ENCODE data around the gene MYLK.

The MYLK gene

DNA sequence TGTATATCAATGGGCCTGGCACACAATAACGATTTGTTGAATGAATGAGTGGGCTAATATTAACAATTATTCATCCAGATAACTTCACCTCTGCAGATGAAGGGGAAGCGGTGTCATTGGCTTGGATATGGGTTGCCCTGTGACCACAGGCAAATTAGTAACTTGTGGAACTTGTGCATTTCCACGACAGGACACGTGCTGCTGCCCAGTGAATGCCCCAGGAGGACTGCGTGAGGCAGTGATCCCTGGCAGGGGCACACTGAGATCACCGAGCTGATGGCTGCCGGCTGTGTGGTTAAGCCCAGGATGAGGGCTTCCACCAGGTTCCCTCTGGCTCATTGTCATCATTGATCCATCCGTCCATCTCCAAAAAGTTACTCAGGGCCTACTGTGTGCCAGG lies 215.2 kb downstream of the MYLK start:
- no peak for DNase-seq (ENCODE audit: low read depth)
- H3K4me3 ChIP-seq (ENCODE audit: low read depth, low read length) = no peak overlapping the region

DNA sequence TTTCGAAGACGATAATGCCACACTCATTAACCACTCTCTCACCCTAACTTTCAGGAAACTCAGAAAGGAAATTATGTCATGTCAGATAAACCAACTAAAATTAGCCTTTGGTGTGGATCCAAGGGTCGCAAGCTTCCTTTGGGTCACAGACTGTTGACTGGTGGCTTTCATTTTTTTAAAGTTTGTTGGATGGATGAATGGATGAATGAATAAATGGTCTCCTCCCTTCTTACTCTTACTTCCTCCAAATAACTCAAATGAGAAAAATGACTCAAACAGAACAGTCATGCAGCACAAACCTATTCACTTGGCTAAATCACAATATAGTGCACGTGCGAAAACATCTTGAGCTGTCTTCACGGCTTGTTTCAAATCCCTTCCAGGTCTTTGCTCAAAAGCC lies 216.3 kb downstream of the MYLK start:
- no peak overlapping the region for H3K4me3 ChIP-seq (ENCODE audit: low read depth, low read length)
- DNase-seq (ENCODE audit: low read depth) = no peak
- TF ChIP-seq, protein P1, sequence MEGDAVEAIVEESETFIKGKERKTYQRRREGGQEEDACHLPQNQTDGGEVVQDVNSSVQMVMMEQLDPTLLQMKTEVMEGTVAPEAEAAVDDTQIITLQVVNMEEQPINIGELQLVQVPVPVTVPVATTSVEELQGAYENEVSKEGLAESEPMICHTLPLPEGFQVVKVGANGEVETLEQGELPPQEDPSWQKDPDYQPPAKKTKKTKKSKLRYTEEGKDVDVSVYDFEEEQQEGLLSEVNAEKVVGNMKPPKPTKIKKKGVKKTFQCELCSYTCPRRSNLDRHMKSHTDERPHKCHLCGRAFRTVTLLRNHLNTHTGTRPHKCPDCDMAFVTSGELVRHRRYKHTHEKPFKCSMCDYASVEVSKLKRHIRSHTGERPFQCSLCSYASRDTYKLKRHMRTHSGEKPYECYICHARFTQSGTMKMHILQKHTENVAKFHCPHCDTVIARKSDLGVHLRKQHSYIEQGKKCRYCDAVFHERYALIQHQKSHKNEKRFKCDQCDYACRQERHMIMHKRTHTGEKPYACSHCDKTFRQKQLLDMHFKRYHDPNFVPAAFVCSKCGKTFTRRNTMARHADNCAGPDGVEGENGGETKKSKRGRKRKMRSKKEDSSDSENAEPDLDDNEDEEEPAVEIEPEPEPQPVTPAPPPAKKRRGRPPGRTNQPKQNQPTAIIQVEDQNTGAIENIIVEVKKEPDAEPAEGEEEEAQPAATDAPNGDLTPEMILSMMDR (IDR thresholded peaks at IDR 0.05; ENCODE audit: insufficient read depth, low read depth, low read length, missing control alignments) = no peak

More for the DNA sequence above, 215.2 kb downstream of the MYLK start:
- TF ChIP-seq, protein P1 (IDR thresholded peaks at IDR 0.05; ENCODE audit: insufficient read depth, low read depth, low read length, missing control alignments) = no peak

DNA sequence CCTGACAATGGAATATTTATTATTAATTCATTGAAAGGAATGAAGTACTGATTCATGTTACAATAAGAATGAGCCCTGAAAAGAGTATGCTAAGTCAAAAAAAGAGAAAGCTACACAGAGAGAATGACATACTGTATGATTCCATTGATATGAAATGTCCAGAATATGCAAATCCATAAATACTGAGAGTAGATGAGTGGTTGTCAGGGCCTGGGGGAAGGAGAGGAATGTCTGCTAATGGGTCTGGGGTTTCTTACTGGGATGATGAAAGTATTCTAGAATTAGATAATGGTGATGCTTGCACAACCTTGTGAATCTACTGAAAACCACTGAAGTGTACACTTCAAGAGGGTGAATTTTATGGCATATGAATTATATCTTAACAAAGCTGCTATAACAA lies 219.4 kb downstream of the MYLK start:
- H3K4me3 ChIP-seq (ENCODE audit: low read depth, low read length) = no peak overlapping the region
- TF ChIP-seq, protein P1 (IDR thresholded peaks at IDR 0.05; ENCODE audit: insufficient read depth, low read depth, low read length, missing control alignments) = no peak
- no peak for DNase-seq (ENCODE audit: low read depth)

DNA sequence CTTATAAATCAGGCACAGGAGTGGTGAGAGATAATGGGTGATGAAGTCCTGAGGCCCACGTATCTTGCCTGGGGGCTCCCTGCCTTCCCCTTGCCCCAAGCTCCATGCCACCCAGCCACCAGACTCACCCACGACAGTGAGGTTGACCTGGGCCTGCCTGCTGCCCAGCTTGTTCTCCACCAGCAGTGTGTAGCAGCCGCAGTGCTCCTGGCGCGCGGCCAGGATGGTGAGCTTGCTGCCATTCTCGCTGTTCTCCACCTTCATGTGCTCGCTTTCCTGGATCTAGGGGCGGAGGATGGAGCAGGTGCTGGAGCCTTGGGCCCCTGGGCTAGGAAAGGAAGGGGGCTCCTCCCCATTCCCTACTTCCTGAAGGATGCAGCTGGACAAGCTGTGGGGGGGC lies 220.2 kb downstream of the MYLK start:
- no peak for DNase-seq (ENCODE audit: low read depth)
- no peak overlapping the region for H3K4me3 ChIP-seq (ENCODE audit: low read depth, low read length)
- TF ChIP-seq, protein P1 (IDR thresholded peaks at IDR 0.05; ENCODE audit: insufficient read depth, low read depth, low read length, missing control alignments) = no peak

DNA sequence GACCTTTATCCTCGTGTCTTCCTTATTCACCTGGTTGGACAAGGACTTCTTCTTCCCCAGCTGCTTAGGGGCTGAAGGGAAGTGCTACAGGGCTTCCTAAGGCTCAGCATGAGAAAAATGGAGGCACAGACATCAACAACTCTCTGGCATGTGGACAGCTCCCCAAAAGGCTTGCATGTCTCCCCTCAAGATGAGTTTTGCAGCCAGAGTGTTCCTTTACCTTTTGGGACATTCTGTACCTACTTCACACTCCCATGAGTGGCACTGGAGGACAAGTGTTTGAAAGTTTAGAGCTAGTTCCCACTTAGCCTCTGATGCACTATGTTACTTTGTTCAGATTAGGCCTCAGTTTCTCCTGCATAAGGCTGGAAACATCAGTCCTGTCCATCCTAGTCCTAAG lies 222.2 kb downstream of the MYLK start:
- TF ChIP-seq, protein P1 (IDR thresholded peaks at IDR 0.05; ENCODE audit: insufficient read depth, low read depth, low read length, missing control alignments) = no peak
- H3K4me3 ChIP-seq (ENCODE audit: low read depth, low read length) = no peak overlapping the region
- no peak for DNase-seq (ENCODE audit: low read depth)

DNA sequence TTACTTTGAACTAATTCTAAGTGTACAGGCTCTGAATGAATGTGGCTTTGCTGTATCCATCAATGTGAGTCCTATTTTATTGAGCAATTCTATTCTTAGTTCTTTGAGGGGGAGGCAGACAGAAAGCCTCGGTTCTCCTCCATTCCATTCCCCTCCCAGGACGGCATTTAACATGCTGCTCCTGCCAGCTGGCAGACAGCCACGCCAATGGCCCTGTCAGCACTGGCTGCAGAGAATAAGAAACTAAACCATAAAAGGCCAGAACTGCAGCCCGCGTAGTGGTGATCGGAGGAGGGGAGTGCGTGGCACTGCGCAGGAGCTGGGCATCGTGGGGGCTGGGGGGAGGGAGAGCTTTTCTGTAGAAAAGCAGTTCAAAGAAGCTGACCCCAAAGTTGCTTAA lies 223.2 kb downstream of the MYLK start:
- TF ChIP-seq, protein P1 (IDR thresholded peaks at IDR 0.05; ENCODE audit: insufficient read depth, low read depth, low read length, missing control alignments) = no peak
- no peak for DNase-seq (ENCODE audit: low read depth)
- no peak overlapping the region for H3K4me3 ChIP-seq (ENCODE audit: low read depth, low read length)

DNA sequence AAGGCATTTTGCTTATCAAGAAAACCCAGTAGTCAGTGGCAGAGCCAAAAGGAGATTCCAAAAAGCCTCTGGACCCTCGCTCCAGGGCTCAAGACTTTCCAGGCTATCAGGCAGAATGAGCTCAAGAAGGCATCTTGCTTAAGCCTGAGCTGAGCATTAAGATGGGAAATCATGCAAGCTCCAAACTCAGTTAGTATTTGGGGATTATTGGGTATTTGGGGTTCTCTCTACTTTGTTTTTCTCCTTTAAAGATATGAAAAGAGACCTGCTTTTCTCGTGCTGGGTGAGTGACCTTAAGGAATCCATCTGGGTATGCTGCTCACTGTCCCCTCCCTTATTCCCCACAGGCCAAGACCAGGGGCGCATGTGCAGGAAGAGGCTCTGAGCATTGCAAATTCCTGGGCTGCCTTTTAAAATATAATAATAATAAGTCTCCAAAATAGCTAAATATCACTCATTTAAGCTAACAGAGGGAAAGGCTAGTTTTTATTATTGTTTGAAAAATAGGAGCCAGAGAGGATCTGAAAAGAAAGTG lies 223.9 kb downstream of the MYLK start:
- no peak overlapping the region for H3K4me3 ChIP-seq (ENCODE audit: low read depth, low read length)
- no peak for DNase-seq (ENCODE audit: low read depth)

More for the DNA sequence above, 223.9 kb downstream of the MYLK start:
- TF ChIP-seq, protein P1 (IDR thresholded peaks at IDR 0.05; ENCODE audit: insufficient read depth, low read depth, low read length, missing control alignments) = no peak

Data from GM12865 (cell line).